HEK293T (cell line): ENCODE data around the gene SLC9C2.

Source experiments
- BHLHE40 ChIP-seq: fragments of 450-650 bp; IDR thresholded peaks from 2 replicates; pipeline ENCODE4 v1.6.1; 2016; ENCODE audit warnings: mild to moderate bottlenecking, moderate library complexity, borderline replicate concordance
- HDGF ChIP-seq: fragments of 450-650 bp; IDR thresholded peaks from 2 replicates; pipeline ENCODE4 v1.6.1; 2017; ENCODE audit warnings: antibody characterized with exemption, borderline replicate concordance
- LEF1 ChIP-seq: fragments of 450-650 bp; IDR thresholded peaks from 2 replicates; pipeline ENCODE4 v1.6.1; 2017; ENCODE audit warnings: mild to moderate bottlenecking, borderline replicate concordance
- TARDBP ChIP-seq: fragments of 450-650 bp; IDR thresholded peaks from 2 replicates; pipeline ENCODE4 v1.6.1; 2016
- TF ChIP-seq, protein P1 (sequence below): fragments of 450-650 bp; IDR thresholded peaks from 2 replicates; pipeline ENCODE4 v1.6.1; 2016

- TF ChIP-seq, protein P1, sequence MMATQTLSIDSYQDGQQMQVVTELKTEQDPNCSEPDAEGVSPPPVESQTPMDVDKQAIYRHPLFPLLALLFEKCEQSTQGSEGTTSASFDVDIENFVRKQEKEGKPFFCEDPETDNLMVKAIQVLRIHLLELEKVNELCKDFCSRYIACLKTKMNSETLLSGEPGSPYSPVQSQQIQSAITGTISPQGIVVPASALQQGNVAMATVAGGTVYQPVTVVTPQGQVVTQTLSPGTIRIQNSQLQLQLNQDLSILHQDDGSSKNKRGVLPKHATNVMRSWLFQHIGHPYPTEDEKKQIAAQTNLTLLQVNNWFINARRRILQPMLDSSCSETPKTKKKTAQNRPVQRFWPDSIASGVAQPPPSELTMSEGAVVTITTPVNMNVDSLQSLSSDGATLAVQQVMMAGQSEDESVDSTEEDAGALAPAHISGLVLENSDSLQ: no peak
- TF ChIP-seq TARDBP (no peak), BHLHE40 (no peak), HDGF (no peak), LEF1 (no peak)
Measured at GRCh38 chr1:173572201-173572873, 30.5 kb downstream of the SLC9C2 start.
